GM12891 (cell line): ENCODE results near the gene EEF2.
"Not testable (repeated sequence)": the region's sequence is repeated elsewhere in the genome, so short reads cannot be mapped to it uniquely, and the experiment has no call there.

ENCODE experiments used
- DNase-seq: peaks from one replicate; pipeline ENCODE4 v3.0.0; 2011; ENCODE audit warnings: low spot score; ENCODE audit not compliant: insufficient read length
- FAIRE-seq: peaks from 2 replicates; lab custom pipeline; 2011; peaks lifted over from hg19 to GRCh38; lab: Jason Lieb, UNC
- PAX5 ChIP-seq: IDR thresholded peaks from 2 replicates; pipeline ENCODE4 v1.6.1; 2011; ENCODE audit warnings: low read length, moderate library complexity, mild to moderate bottlenecking; ENCODE audit not compliant: insufficient read depth, severe bottlenecking
- POLR2A ChIP-seq: IDR thresholded peaks from 2 replicates; pipeline ENCODE4 v1.6.1; 2011; ENCODE audit warnings: low read depth, low read length, control low read depth
- POLR2AphosphoS5 ChIP-seq: IDR thresholded peaks from 2 replicates; pipeline ENCODE4 v1.6.1; 2011; ENCODE audit warnings: low read depth, low read length, control low read depth
- POU2F2 ChIP-seq: IDR thresholded peaks from 2 replicates; pipeline ENCODE4 v1.6.1; 2011; ENCODE audit warnings: low read depth, mild to moderate bottlenecking, control low read depth, low read length, moderate library complexity
- SPI1 ChIP-seq: IDR thresholded peaks from 2 replicates; pipeline ENCODE4 v1.6.1; 2011; ENCODE audit warnings: low read depth, low read length, control low read depth
- TAF1 ChIP-seq: IDR thresholded peaks from 2 replicates; pipeline ENCODE4 v1.6.1; 2011; ENCODE audit warnings: low read depth, low read length, control low read depth

Gene EEF2

GRCh38 chr19:4015705-4016402 is 30.6 kb upstream of the EEF2 start:
- FAIRE-seq = no peak
- DNase-seq = no peak
- TF ChIP-seq PAX5 = no peak
- TF ChIP-seq TAF1 = no peak
- TF ChIP-seq POU2F2 = no peak
- no peak for TF ChIP-seq POLR2AphosphoS5

- no peak for FAIRE-seq
These were observed 29.6 kb upstream of the EEF2 start for GRCh38 chr19:4014541-4015491.

GRCh38 chr19:4013886-4014540 is 28.8 kb upstream of the EEF2 start:
- FAIRE-seq (no peak), DNase-seq (no peak)
- no peak for TF ChIP-seq PAX5
- no peak for TF ChIP-seq POLR2A
- TF ChIP-seq SPI1 = no peak
- no peak for TF ChIP-seq POU2F2
- no peak for TF ChIP-seq TAF1
- no peak for TF ChIP-seq POLR2AphosphoS5

More at GRCh38 chr19:4014541-4015491, 29.6 kb upstream of the EEF2 start:
- no peak for DNase-seq
- TF ChIP-seq POLR2AphosphoS5 = no peak
- TF ChIP-seq SPI1 = no peak
- no peak for TF ChIP-seq PAX5
- TF ChIP-seq TAF1 = no peak
- no peak for TF ChIP-seq POU2F2
- no peak for TF ChIP-seq POLR2A

GRCh38 chr19:4012975-4013634 is 27.8 kb upstream of the EEF2 start:
- TF ChIP-seq SPI1 (no peak), TAF1 (no peak), POLR2A (no peak), PAX5 (no peak), POLR2AphosphoS5 (no peak), POU2F2 (no peak)
- no peak for DNase-seq
- no peak for FAIRE-seq

- TF ChIP-seq SPI1 (0 out of 2 replicates have a peak, but pooled peaks have one; percentile 9), POLR2AphosphoS5 (no peak), TAF1 (no peak)
- FAIRE-seq = no peak
- no peak for DNase-seq
These were observed 27.1 kb upstream of the EEF2 start for GRCh38 chr19:4012092-4012974.

GRCh38 chr19:4011430-4011829 is 26.2 kb upstream of the EEF2 start:
- not testable (repeated sequence) for DNase-seq, FAIRE-seq

- TF ChIP-seq TAF1 = no peak
- no peak for TF ChIP-seq SPI1
- no peak for TF ChIP-seq PAX5
- no peak for TF ChIP-seq POLR2A
- TF ChIP-seq POU2F2 = no peak
- no peak for TF ChIP-seq POLR2AphosphoS5
- DNase-seq (no peak), FAIRE-seq (no peak)
These were observed 25.5 kb upstream of the EEF2 start for GRCh38 chr19:4010808-4011110.

- no peak for DNase-seq
- no peak for FAIRE-seq
- no peak for TF ChIP-seq POLR2AphosphoS5
- TF ChIP-seq TAF1 = no peak
- no peak for TF ChIP-seq POU2F2
- TF ChIP-seq PAX5 = no peak
- no peak for TF ChIP-seq SPI1
These were observed 24.9 kb upstream of the EEF2 start for GRCh38 chr19:4009990-4010807.
